Activated B cell treated with CpG ODN at 0.5 μM for 24 hours (primary cell): ENCODE data around the gene C10orf95. TPM values are rescaled to one million over a fixed set of nuclear protein-coding genes. Genes with fewer than 3 reads are reported as not detected.

Experiments used
- ATAC-seq: fragments of 200-7000 bp; cut with Tn5 transposase; one replicate; pipeline ENCODE4 v1.10.0; 2021; ENCODE audit warnings: low read depth, mild to moderate bottlenecking, moderate library complexity
- CTCF ChIA-PET: fragments of 350-600 bp; sonication (Branson Sonifier 250); formaldehyde crosslinking; loops from one replicate; lab custom pipeline; 2021; ENCODE audit warnings: antibody characterized with exemption; lab: Charles Lee
- POLR2A ChIA-PET: fragments of 350-600 bp; sonication (Branson Sonifier 250); formaldehyde crosslinking; loops from one replicate; lab custom pipeline; 2021; ENCODE audit warnings: antibody characterized with exemption; lab: Charles Lee
- DNase-seq: peaks from one replicate; pipeline ENCODE4 v3.0.0; 2022
- H3K27ac Mint-ChIP-seq: one replicate; pipeline ENCODE4 v1.8.0; 2020; ENCODE audit warnings: mixed read lengths
- H3K27me3 Mint-ChIP-seq: one replicate; pipeline ENCODE4 v1.8.0; 2021; ENCODE audit warnings: mixed read lengths
- H3K36me3 Mint-ChIP-seq: one replicate; pipeline ENCODE4 v1.8.0; 2021; ENCODE audit warnings: low read depth, mixed read lengths
- H3K4me1 Mint-ChIP-seq: one replicate; pipeline ENCODE4 v1.8.0; 2021; ENCODE audit warnings: mixed read lengths
- H3K4me3 Mint-ChIP-seq: one replicate; pipeline ENCODE4 v1.8.0; 2020; ENCODE audit warnings: mild to moderate bottlenecking, mixed read lengths
- H3K9me3 Mint-ChIP-seq: one replicate; pipeline ENCODE4 v1.8.0; 2020; ENCODE audit warnings: mixed read lengths
- CTCF ChIP-seq: fragments of 200-600 bp; IDR thresholded peaks from one replicate; pipeline ENCODE4 v1.8.0; 2022; ENCODE audit warnings: antibody characterized with exemption, mild to moderate bottlenecking
- intact Hi-C: fragments of 100-400 bp; cut with micrococcal nuclease; formaldehyde crosslinking; loops from one replicate; pipeline ENCODE4 v1.15.1; 2024
- total RNA-seq: library from RNA; stranded (reverse); gene quantifications from 2 replicates; pipeline ENCODE4 v1.2.3, GENCODE V29; 2022

C10orf95 gene
- total RNA-seq, 1 donor from 2014 or later: 0.35 TPM

GRCh38 chr10:102480396-102480795, 29.1 kb upstream of the C10orf95 start:
- ChIA-PET CTCF (interaction anchor here (1.8 to 3.6 kb wide), 6 partner anchors 10 to 250 kb away, joined by 6 to 33 read pairs (median 22); partner anchors contain the start of genes FBXL15 and NFKB2), POLR2A (interaction anchor here (0.6 to 1.7 kb wide), 4 partner anchors 30 to 311 kb away, joined by 3 to 9 read pairs (median 5); no protein-coding TSS in a partner anchor)
- intact Hi-C loops: no loop called here
- Mint-ChIP-seq H3K27ac (no peak overlapping the region), H3K36me3 (peaks cover 65% of the 10 kb centered on the region), H3K27me3 (no peaks in the 10 kb centered on the region), H3K4me3 (no peak overlapping the region), H3K9me3 (no peaks in the 10 kb centered on the region), H3K4me1 (peaks cover 7% of the 10 kb centered on the region)
- no peak for DNase-seq
- no peak for TF ChIP-seq CTCF
- ATAC-seq: no peak

- TF ChIP-seq CTCF: no peak
- intact Hi-C loops: loop anchor here (1.0 to 2.0 kb wide), 10 partner anchors 19 to 310 kb away; partner anchors contain the start of gene CUEDC2
- ChIA-PET POLR2A (interaction anchor here (0.5 to 1.7 kb wide), 10 partner anchors 29 to 187 kb away, joined by 3 to 11 read pairs (median 6); partner anchors contain the start of gene NFKB2), CTCF (interaction anchor here (1.0 to 3.6 kb wide), 15 partner anchors 9 to 344 kb away, joined by 3 to 33 read pairs (median 6); partner anchors contain the start of genes FBXL15 and NFKB2)
- DNase-seq: no peak
- Mint-ChIP-seq H3K9me3 (no peaks in the 10 kb centered on the region), H3K4me1 (peaks cover 7% of the 10 kb centered on the region), H3K27me3 (no peaks in the 10 kb centered on the region), H3K27ac (peak overlapping the region; percentile 65), H3K4me3 (no peak overlapping the region), H3K36me3 (peaks cover 58% of the 10 kb centered on the region)
- ATAC-seq: no peak
Measured at GRCh38 chr10:102479651-102480050, 28.3 kb upstream of the C10orf95 start.

- intact Hi-C loops: no loop called here
- Mint-ChIP-seq H3K27me3 (no peaks in the 10 kb centered on the region), H3K27ac (no peak overlapping the region), H3K4me1 (peaks cover 7% of the 10 kb centered on the region), H3K36me3 (peaks cover 28% of the 10 kb centered on the region), H3K4me3 (no peak overlapping the region), H3K9me3 (no peaks in the 10 kb centered on the region)
- no peak for TF ChIP-seq CTCF
- CTCF ChIA-PET: no interaction called here
- ATAC-seq (no peak), DNase-seq (no peak)
- POLR2A ChIA-PET: interaction anchor here (0.8 kb wide), 1 partner anchor 72 kb away, joined by 3 read pairs; no protein-coding TSS in a partner anchor
Measured at GRCh38 chr10:102476466-102477141, 25.3 kb upstream of the C10orf95 start.

GRCh38 chr10:102475451-102476040, 24.2 kb upstream of the C10orf95 start:
- CTCF ChIA-PET: no interaction called here
- DNase-seq (no peak), ATAC-seq (no peak)
- Mint-ChIP-seq H3K4me1 (peaks cover 7% of the 10 kb centered on the region), H3K9me3 (no peaks in the 10 kb centered on the region), H3K36me3 (peaks cover 19% of the 10 kb centered on the region), H3K27me3 (no peaks in the 10 kb centered on the region), H3K4me3 (no peak overlapping the region), H3K27ac (no peak overlapping the region)
- intact Hi-C loops: no loop called here
- POLR2A ChIA-PET: interaction anchor here (1.2 kb wide), 1 partner anchor 14 kb away, joined by 5 read pairs; no protein-coding TSS in a partner anchor
- TF ChIP-seq CTCF: no peak
